Effector memory CD8-positive, alpha-beta T cell (primary cell): ENCODE results near the gene TKTL1.
"Not testable (repeated sequence)": the region's sequence is repeated elsewhere in the genome, so short reads cannot be mapped to it uniquely, and the experiment has no call there.

Experiments
- ATAC-seq: fragments of 150-1000 bp; cut with Tn5 transposase; replicated peaks from 2 replicates; pipeline ENCODE4 v1.10.0; 2021; ENCODE audit warnings: mild to moderate bottlenecking, moderate library complexity
- DNase-seq, 3 experiments: peaks; one replicate each; pipeline ENCODE4 v3.0.0; 2021
- H3K27ac Mint-ChIP-seq, 2 donors: one replicate each; pipeline ENCODE4 v1.8.0; 2022; ENCODE audit warnings: mild to moderate bottlenecking in 2 of 2, mixed read lengths in 2 of 2, moderate library complexity in 2 of 2
- H3K27me3 Mint-ChIP-seq, 2 donors: one replicate each; pipeline ENCODE4 v1.8.0; 2022; ENCODE audit warnings: mixed read lengths in 2 of 2
- H3K36me3 Mint-ChIP-seq: one replicate; pipeline ENCODE4 v1.8.0; 2022; ENCODE audit warnings: mild to moderate bottlenecking, moderate library complexity, mixed read lengths; ENCODE audit not compliant: insufficient read depth
- H3K4me1 Mint-ChIP-seq, 2 donors: one replicate each; pipeline ENCODE4 v1.8.0; 2022; ENCODE audit warnings: low read depth in 2 of 2, mixed read lengths in 2 of 2
- H3K4me3 Mint-ChIP-seq, 2 donors: one replicate each; pipeline ENCODE4 v1.8.0; 2022; ENCODE audit warnings: mild to moderate bottlenecking in 2 of 2, mixed read lengths in 2 of 2, moderate library complexity in 2 of 2
- H3K9me3 Mint-ChIP-seq, 2 donors: one replicate each; pipeline ENCODE4 v1.8.0; 2022; ENCODE audit warnings: mixed read lengths in 2 of 2

Gene TKTL1

GRCh38 chrX:154341399-154342298, 46.1 kb downstream of the TKTL1 start:
- not testable (repeated sequence) for H3K36me3 Mint-ChIP-seq, H3K27me3 Mint-ChIP-seq, H3K9me3 Mint-ChIP-seq, H3K27ac Mint-ChIP-seq, H3K4me3 Mint-ChIP-seq, H3K4me1 Mint-ChIP-seq, DNase-seq
- ATAC-seq: peak; percentile 59

- peak; percentile 13 for ATAC-seq
- H3K36me3 Mint-ChIP-seq: peaks cover 12% of the 10 kb centered on the region
- H3K4me3 Mint-ChIP-seq: not testable (repeated sequence)
These were observed 47.5 kb downstream of the TKTL1 start for GRCh38 chrX:154343063-154343462.

GRCh38 chrX:154343620-154344019, 48.0 kb downstream of the TKTL1 start:
- not testable (repeated sequence) for H3K27ac Mint-ChIP-seq, H3K27me3 Mint-ChIP-seq, H3K4me3 Mint-ChIP-seq, DNase-seq, H3K9me3 Mint-ChIP-seq
- peaks cover 18% of the 10 kb centered on the region for H3K36me3 Mint-ChIP-seq
- peak; percentile 36 for ATAC-seq
- peaks cover 8 to 10% of the 10 kb centered on the region in 2 donors for H3K4me1 Mint-ChIP-seq

More at GRCh38 chrX:154343063-154343462, 47.5 kb downstream of the TKTL1 start:
- H3K4me1 Mint-ChIP-seq, H3K27ac Mint-ChIP-seq, DNase-seq, H3K27me3 Mint-ChIP-seq, H3K9me3 Mint-ChIP-seq: not testable (repeated sequence)

- H3K27ac Mint-ChIP-seq: peak overlapping the region; percentile 99
- peaks cover 14 to 35% of the 10 kb centered on the region in 2 donors for H3K4me1 Mint-ChIP-seq
- no peak for ATAC-seq
- peaks cover 63% of the 10 kb centered on the region for H3K36me3 Mint-ChIP-seq
- H3K27me3 Mint-ChIP-seq: no peaks in the 10 kb centered on the region
- H3K9me3 Mint-ChIP-seq: no peaks in the 10 kb centered on the region
- peak in 1 of 3 experiments; percentile 11 for DNase-seq
- H3K4me3 Mint-ChIP-seq: peak overlapping the region; percentile 37 to 75
These were observed 52.5 kb downstream of the TKTL1 start for GRCh38 chrX:154348114-154348531.

- no peaks in the 10 kb centered on the region for H3K9me3 Mint-ChIP-seq
- H3K4me1 Mint-ChIP-seq: peaks cover 14 to 39% of the 10 kb centered on the region in 2 donors
- peaks cover 70% of the 10 kb centered on the region for H3K36me3 Mint-ChIP-seq
- no peaks in the 10 kb centered on the region for H3K27me3 Mint-ChIP-seq
- peak in 2 of 3 experiments; percentile 1 to 3 for DNase-seq
- no peak for ATAC-seq
- peak overlapping the region; percentile 40 to 77 for H3K4me3 Mint-ChIP-seq
- H3K27ac Mint-ChIP-seq: peak overlapping the region; percentile 99
These were observed 53.2 kb downstream of the TKTL1 start for GRCh38 chrX:154348646-154349358.

GRCh38 chrX:154349359-154349935, 53.9 kb downstream of the TKTL1 start:
- Mint-ChIP-seq H3K4me1 (peaks cover 14 to 42% of the 10 kb centered on the region in 2 donors), H3K27me3 (no peaks in the 10 kb centered on the region), H3K9me3 (no peaks in the 10 kb centered on the region), H3K4me3 (peak overlapping the region; percentile 40 to 77), H3K27ac (peak overlapping the region; percentile 99), H3K36me3 (peaks cover 76% of the 10 kb centered on the region)
- no peak for ATAC-seq
- DNase-seq: peak in 2 of 3 experiments; percentile 17 to 19

GRCh38 chrX:154349979-154350378, 54.4 kb downstream of the TKTL1 start:
- Mint-ChIP-seq H3K9me3 (no peaks in the 10 kb centered on the region), H3K27ac (peak overlapping the region in 1 of 2 donors; percentile 99), H3K36me3 (peaks cover 81% of the 10 kb centered on the region), H3K27me3 (no peaks in the 10 kb centered on the region), H3K4me1 (peaks cover 14 to 42% of the 10 kb centered on the region in 2 donors), H3K4me3 (peak overlapping the region in 1 of 2 donors; percentile 77)
- no peak for DNase-seq
- no peak for ATAC-seq

GRCh38 chrX:154350429-154351182, 55.0 kb downstream of the TKTL1 start:
- H3K4me3 Mint-ChIP-seq: peak overlapping the region; percentile 63 to 77
- ATAC-seq: no peak
- DNase-seq: peak in 1 of 3 experiments; percentile 10
- H3K4me1 Mint-ChIP-seq: peaks cover 14 to 45% of the 10 kb centered on the region in 2 donors
- H3K27me3 Mint-ChIP-seq: no peaks in the 10 kb centered on the region
- H3K9me3 Mint-ChIP-seq: no peaks in the 10 kb centered on the region
- peak overlapping the region; percentile 88 to 99 for H3K27ac Mint-ChIP-seq
- peaks cover 88% of the 10 kb centered on the region for H3K36me3 Mint-ChIP-seq

GRCh38 chrX:154351183-154352011, 55.8 kb downstream of the TKTL1 start:
- Mint-ChIP-seq H3K27me3 (no peaks in the 10 kb centered on the region), H3K4me3 (peak overlapping the region; percentile 63 to 77), H3K36me3 (peaks cover 96% of the 10 kb centered on the region), H3K27ac (peak overlapping the region; percentile 88 to 99), H3K9me3 (no peaks in the 10 kb centered on the region), H3K4me1 (peaks cover 14 to 48% of the 10 kb centered on the region in 2 donors)
- DNase-seq (peak; percentile 32 to 50 (median 46)), ATAC-seq (peak; percentile 51)

GRCh38 chrX:154352012-154352401, 56.4 kb downstream of the TKTL1 start:
- Mint-ChIP-seq H3K36me3 (peaks cover 100% of the 10 kb centered on the region), H3K4me3 (peak overlapping the region; percentile 63 to 77)
- ATAC-seq: peak; percentile 5

GRCh38 chrX:154352466-154352865, 56.9 kb downstream of the TKTL1 start:
- ATAC-seq: peak; percentile 6
- H3K36me3 Mint-ChIP-seq: peaks cover 100% of the 10 kb centered on the region

More at GRCh38 chrX:154352012-154352401, 56.4 kb downstream of the TKTL1 start:
- DNase-seq: no peak
- Mint-ChIP-seq H3K27ac (peak overlapping the region; percentile 88 to 99), H3K9me3 (no peaks in the 10 kb centered on the region), H3K27me3 (no peaks in the 10 kb centered on the region), H3K4me1 (peaks cover 13 to 49% of the 10 kb centered on the region in 2 donors)

More at GRCh38 chrX:154352466-154352865, 56.9 kb downstream of the TKTL1 start:
- Mint-ChIP-seq H3K9me3 (no peaks in the 10 kb centered on the region), H3K27me3 (no peaks in the 10 kb centered on the region), H3K4me1 (peaks cover 8 to 45% of the 10 kb centered on the region in 2 donors), H3K4me3 (peak overlapping the region; percentile 63 to 77), H3K27ac (peak overlapping the region; percentile 88 to 99)
- peak in 1 of 3 experiments; percentile 10 for DNase-seq
